WTC11 (cell line): ENCODE data around the gene SLC66A2. TPM values are rescaled to one million over a fixed set of nuclear protein-coding genes. Genes with fewer than 3 reads are reported as not detected.

Source experiments
- ATAC-seq: fragments of 200-7000 bp; cut with Tn5 transposase; 2 replicates; pipeline ENCODE4 v1.10.0; 2021; ENCODE audit warnings: mild to moderate bottlenecking, moderate library complexity
- CTCF ChIA-PET: fragments of 300-600 bp; sonication (Branson Sonifier 250); formaldehyde crosslinking; loops from one replicate; lab custom pipeline; 2021; ENCODE audit warnings: antibody characterized with exemption; lab: Charles Lee
- POLR2A ChIA-PET: fragments of 350-600 bp; sonication (Branson Sonifier 250); formaldehyde crosslinking; loops from one replicate; lab custom pipeline; 2021; ENCODE audit warnings: antibody characterized with exemption; lab: Charles Lee
- DNase-seq: peaks from one replicate; pipeline ENCODE4 v3.0.0; 2021; ENCODE audit warnings: low spot score
- H3K27ac Mint-ChIP-seq: 2 replicates; pipeline ENCODE4 v1.8.0; 2021; ENCODE audit warnings: mixed read lengths
- H3K27me3 Mint-ChIP-seq: 2 replicates; pipeline ENCODE4 v1.8.0; 2021; ENCODE audit warnings: low read depth, mild to moderate bottlenecking, moderate library complexity, mixed read lengths
- H3K36me3 Mint-ChIP-seq: 2 replicates; pipeline ENCODE4 v1.8.0; 2021; ENCODE audit warnings: mixed read lengths
- H3K4me1 Mint-ChIP-seq: 2 replicates; pipeline ENCODE4 v1.8.0; 2022; ENCODE audit warnings: mixed read lengths
- H3K4me3 Mint-ChIP-seq: 2 replicates; pipeline ENCODE4 v1.8.0; 2021; ENCODE audit warnings: mild to moderate bottlenecking, moderate library complexity, mixed read lengths
- H3K9me3 Mint-ChIP-seq: 2 replicates; pipeline ENCODE4 v1.8.0; 2021; ENCODE audit warnings: mixed read lengths
- CBFB ChIP-seq: sonication (generic); formaldehyde crosslinking; IDR thresholded peaks from 2 replicates; pipeline ENCODE4 v1.8.1; 2022; ENCODE audit warnings: mild to moderate bottlenecking, low read depth, missing genetic modification reagents
- JUN ChIP-seq: sonication (generic); formaldehyde crosslinking; IDR thresholded peaks from 2 replicates; pipeline ENCODE4 v1.8.0; 2023; ENCODE audit warnings: mild to moderate bottlenecking, missing genetic modification reagents
- KAT7 ChIP-seq: sonication (generic); formaldehyde crosslinking; IDR thresholded peaks from 2 replicates; pipeline ENCODE4 v1.8.1; 2023; ENCODE audit warnings: missing genetic modification reagents, mild to moderate bottlenecking, borderline replicate concordance
- MYBL2 ChIP-seq: sonication (generic); formaldehyde crosslinking; IDR thresholded peaks from 2 replicates; pipeline ENCODE4 v1.8.1; 2023; ENCODE audit warnings: mild to moderate bottlenecking, moderate library complexity, missing genetic modification reagents
- NFYB ChIP-seq: sonication (generic); formaldehyde crosslinking; conservative IDR thresholded peaks from 2 replicates; pipeline ENCODE4 v1.8.0; 2022; ENCODE audit warnings: low read depth, missing genetic modification reagents
- NR1H2 ChIP-seq: sonication (generic); formaldehyde crosslinking; IDR thresholded peaks from 2 replicates; pipeline ENCODE4 v1.9.0; 2021; ENCODE audit warnings: mild to moderate bottlenecking, moderate library complexity, missing genetic modification reagents
- PRRX2 ChIP-seq: fragments of 250-450 bp; sonication (Bioruptor Pico); IDR thresholded peaks from 2 replicates; pipeline ENCODE4 v1.8.0; 2021; ENCODE audit warnings: mild to moderate bottlenecking
- ZNF138 ChIP-seq: sonication (generic); formaldehyde crosslinking; conservative IDR thresholded peaks from 2 replicates; pipeline ENCODE4 v1.8.1; 2022; ENCODE audit warnings: mild to moderate bottlenecking, moderate library complexity, missing genetic modification reagents
- ZNF219 ChIP-seq: sonication (generic); formaldehyde crosslinking; IDR thresholded peaks from 2 replicates; pipeline ENCODE4 v1.8.0; 2023; ENCODE audit warnings: missing genetic modification reagents, mild to moderate bottlenecking, borderline replicate concordance
- ZNF671 ChIP-seq: fragments of 250-450 bp; sonication (Bioruptor Pico); IDR thresholded peaks from 2 replicates; pipeline ENCODE4 v1.8.0; 2021; ENCODE audit warnings: mild to moderate bottlenecking
- total RNA-seq: library from RNA; stranded (reverse); gene quantifications from 3 replicates; pipeline ENCODE4 v1.2.3, GENCODE V29; 2021
- TF ChIP-seq, protein P1 (sequence below): sonication (generic); formaldehyde crosslinking; IDR thresholded peaks from 2 replicates; pipeline ENCODE4 v1.8.1; 2022; ENCODE audit warnings: mild to moderate bottlenecking, missing genetic modification reagents, moderate library complexity, borderline replicate concordance
- TF ChIP-seq, protein P2 (sequence below): fragments of 250-450 bp; sonication (Bioruptor Pico); IDR thresholded peaks from 2 replicates; pipeline ENCODE4 v1.9.0; 2021; ENCODE audit warnings: mild to moderate bottlenecking
- TF ChIP-seq, protein P3 (sequence below): sonication (generic); formaldehyde crosslinking; IDR thresholded peaks from 2 replicates; pipeline ENCODE4 v1.8.0; 2023; ENCODE audit warnings: missing genetic modification reagents, mild to moderate bottlenecking, borderline replicate concordance
- TF ChIP-seq, protein P4 (sequence below): sonication (generic); formaldehyde crosslinking; conservative IDR thresholded peaks from 2 replicates; pipeline ENCODE4 v1.8.1; 2022; ENCODE audit warnings: mild to moderate bottlenecking, missing genetic modification reagents
- TF ChIP-seq, protein P5 (sequence below): sonication (generic); formaldehyde crosslinking; IDR thresholded peaks from 2 replicates; pipeline ENCODE4 v1.8.1; 2023; ENCODE audit warnings: mild to moderate bottlenecking, moderate library complexity, missing genetic modification reagents

The SLC66A2 gene
- total RNA-seq, 1 experiment from 2014 or later = 20.9 TPM

DNA sequence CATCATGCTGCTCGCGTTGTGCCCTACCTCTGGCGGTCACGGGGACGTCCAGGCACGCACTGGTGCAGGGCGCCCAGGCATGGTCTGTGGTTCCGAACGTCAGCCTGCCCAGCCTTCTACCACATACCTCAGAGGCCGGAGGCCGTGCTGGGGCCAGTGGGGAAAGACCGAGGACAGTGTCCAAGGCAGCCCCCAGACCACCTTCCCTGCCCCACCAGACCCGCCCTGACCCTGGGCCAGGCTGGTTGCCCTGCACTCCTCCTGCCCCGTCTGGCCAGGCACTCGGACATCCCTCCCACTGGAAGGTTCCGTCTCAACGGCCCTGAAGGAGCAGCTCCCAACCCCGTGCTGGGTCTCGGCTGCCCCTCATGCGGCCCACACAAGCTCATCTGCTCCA lies 32.8 kb downstream of the SLC66A2 start (continued):
- TF ChIP-seq ZNF219 (CRISPR knock-in tag) (no peak), PRRX2 (CRISPR knock-in tag) (no peak), CBFB (CRISPR knock-in tag) (no peak)
- TF ChIP-seq, protein P1, sequence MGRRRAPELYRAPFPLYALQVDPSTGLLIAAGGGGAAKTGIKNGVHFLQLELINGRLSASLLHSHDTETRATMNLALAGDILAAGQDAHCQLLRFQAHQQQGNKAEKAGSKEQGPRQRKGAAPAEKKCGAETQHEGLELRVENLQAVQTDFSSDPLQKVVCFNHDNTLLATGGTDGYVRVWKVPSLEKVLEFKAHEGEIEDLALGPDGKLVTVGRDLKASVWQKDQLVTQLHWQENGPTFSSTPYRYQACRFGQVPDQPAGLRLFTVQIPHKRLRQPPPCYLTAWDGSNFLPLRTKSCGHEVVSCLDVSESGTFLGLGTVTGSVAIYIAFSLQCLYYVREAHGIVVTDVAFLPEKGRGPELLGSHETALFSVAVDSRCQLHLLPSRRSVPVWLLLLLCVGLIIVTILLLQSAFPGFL (CRISPR knock-in tag) = no peak
- TF ChIP-seq, protein P2, sequence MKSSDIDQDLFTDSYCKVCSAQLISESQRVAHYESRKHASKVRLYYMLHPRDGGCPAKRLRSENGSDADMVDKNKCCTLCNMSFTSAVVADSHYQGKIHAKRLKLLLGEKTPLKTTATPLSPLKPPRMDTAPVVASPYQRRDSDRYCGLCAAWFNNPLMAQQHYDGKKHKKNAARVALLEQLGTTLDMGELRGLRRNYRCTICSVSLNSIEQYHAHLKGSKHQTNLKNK (CRISPR knock-in tag) = no peak

DNA sequence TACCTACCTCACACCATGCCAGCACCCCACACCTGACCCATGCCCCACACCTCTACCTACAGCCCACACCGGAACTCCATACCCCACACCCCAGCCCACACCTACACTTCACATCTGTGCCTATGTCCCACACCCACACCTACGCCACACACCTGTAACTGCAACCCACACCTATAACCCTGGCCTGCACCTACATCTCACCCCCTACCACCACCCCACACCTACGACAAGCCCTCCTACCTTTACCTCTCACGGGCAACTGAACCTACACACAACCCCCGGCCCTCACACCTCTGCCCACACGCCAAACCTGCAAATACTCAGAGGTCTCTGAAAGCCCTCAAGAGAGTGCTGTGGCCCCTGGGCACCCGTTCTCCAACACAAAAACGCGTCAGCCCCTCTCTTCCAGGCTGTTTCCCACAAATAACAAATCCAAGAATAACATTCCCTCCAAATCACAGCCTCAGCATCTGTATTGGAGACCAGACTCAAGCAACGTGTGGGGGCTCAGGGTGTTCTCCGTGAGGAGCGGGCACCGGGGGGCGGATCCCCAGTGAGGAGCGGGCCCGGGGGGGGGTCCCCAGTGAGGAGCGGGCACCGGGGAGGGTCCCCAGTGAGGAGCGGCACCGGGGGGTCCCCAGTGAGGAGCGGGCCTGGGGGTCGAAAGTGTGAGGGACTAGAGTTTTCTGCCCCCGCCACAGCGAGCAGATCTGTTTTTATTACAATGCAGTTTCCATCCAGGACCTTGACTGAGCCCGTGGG lies 33.4 kb downstream of the SLC66A2 start:
- POLR2A ChIA-PET = no interaction called here
- TF ChIP-seq, protein P3, sequence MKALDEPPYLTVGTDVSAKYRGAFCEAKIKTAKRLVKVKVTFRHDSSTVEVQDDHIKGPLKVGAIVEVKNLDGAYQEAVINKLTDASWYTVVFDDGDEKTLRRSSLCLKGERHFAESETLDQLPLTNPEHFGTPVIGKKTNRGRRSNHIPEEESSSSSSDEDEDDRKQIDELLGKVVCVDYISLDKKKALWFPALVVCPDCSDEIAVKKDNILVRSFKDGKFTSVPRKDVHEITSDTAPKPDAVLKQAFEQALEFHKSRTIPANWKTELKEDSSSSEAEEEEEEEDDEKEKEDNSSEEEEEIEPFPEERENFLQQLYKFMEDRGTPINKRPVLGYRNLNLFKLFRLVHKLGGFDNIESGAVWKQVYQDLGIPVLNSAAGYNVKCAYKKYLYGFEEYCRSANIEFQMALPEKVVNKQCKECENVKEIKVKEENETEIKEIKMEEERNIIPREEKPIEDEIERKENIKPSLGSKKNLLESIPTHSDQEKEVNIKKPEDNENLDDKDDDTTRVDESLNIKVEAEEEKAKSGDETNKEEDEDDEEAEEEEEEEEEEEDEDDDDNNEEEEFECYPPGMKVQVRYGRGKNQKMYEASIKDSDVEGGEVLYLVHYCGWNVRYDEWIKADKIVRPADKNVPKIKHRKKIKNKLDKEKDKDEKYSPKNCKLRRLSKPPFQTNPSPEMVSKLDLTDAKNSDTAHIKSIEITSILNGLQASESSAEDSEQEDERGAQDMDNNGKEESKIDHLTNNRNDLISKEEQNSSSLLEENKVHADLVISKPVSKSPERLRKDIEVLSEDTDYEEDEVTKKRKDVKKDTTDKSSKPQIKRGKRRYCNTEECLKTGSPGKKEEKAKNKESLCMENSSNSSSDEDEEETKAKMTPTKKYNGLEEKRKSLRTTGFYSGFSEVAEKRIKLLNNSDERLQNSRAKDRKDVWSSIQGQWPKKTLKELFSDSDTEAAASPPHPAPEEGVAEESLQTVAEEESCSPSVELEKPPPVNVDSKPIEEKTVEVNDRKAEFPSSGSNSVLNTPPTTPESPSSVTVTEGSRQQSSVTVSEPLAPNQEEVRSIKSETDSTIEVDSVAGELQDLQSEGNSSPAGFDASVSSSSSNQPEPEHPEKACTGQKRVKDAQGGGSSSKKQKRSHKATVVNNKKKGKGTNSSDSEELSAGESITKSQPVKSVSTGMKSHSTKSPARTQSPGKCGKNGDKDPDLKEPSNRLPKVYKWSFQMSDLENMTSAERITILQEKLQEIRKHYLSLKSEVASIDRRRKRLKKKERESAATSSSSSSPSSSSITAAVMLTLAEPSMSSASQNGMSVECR (CRISPR knock-in tag) = no peak
- TF ChIP-seq NR1H2 (CRISPR knock-in tag) (no peak), NFYB (CRISPR knock-in tag) (no peak), JUN (no peak), ZNF138 (CRISPR knock-in tag) (no peak), ZNF671 (CRISPR knock-in tag) (no peak), MYBL2 (CRISPR knock-in tag) (no peak), KAT7 (CRISPR knock-in tag) (no peak)
- TF ChIP-seq, protein P4, sequence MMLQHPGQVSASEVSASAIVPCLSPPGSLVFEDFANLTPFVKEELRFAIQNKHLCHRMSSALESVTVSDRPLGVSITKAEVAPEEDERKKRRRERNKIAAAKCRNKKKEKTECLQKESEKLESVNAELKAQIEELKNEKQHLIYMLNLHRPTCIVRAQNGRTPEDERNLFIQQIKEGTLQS = no peak
- TF ChIP-seq, protein P5, sequence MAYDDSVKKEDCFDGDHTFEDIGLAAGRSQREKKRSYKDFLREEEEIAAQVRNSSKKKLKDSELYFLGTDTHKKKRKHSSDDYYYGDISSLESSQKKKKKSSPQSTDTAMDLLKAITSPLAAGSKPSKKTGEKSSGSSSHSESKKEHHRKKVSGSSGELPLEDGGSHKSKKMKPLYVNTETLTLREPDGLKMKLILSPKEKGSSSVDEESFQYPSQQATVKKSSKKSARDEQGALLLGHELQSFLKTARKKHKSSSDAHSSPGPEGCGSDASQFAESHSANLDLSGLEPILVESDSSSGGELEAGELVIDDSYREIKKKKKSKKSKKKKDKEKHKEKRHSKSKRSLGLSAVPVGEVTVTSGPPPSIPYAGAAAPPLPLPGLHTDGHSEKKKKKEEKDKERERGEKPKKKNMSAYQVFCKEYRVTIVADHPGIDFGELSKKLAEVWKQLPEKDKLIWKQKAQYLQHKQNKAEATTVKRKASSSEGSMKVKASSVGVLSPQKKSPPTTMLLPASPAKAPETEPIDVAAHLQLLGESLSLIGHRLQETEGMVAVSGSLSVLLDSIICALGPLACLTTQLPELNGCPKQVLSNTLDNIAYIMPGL (CRISPR knock-in tag) = no peak
- H3K4me3 Mint-ChIP-seq = no peak overlapping the region
- H3K27ac Mint-ChIP-seq = no peak overlapping the region
- no peaks in the 10 kb centered on the region for H3K9me3 Mint-ChIP-seq
- H3K36me3 Mint-ChIP-seq = 0 out of 2 replicates have a peak, but pooled peaks cover 5% of the 10 kb centered on the region
- H3K4me1 Mint-ChIP-seq = peaks cover 12% of the 10 kb centered on the region
- H3K27me3 Mint-ChIP-seq = no peaks in the 10 kb centered on the region
- ATAC-seq = no peak
- no peak for DNase-seq
- CTCF ChIA-PET = no interaction called here
